ENCODE measurements around the gene CDK18. TPM values are rescaled to one million over a fixed set of nuclear protein-coding genes. Genes with fewer than 3 reads are reported as not detected.

CDK18 gene
- 0.21 and 0.47 TPM in 2 replicates for total RNA-seq

DNA sequence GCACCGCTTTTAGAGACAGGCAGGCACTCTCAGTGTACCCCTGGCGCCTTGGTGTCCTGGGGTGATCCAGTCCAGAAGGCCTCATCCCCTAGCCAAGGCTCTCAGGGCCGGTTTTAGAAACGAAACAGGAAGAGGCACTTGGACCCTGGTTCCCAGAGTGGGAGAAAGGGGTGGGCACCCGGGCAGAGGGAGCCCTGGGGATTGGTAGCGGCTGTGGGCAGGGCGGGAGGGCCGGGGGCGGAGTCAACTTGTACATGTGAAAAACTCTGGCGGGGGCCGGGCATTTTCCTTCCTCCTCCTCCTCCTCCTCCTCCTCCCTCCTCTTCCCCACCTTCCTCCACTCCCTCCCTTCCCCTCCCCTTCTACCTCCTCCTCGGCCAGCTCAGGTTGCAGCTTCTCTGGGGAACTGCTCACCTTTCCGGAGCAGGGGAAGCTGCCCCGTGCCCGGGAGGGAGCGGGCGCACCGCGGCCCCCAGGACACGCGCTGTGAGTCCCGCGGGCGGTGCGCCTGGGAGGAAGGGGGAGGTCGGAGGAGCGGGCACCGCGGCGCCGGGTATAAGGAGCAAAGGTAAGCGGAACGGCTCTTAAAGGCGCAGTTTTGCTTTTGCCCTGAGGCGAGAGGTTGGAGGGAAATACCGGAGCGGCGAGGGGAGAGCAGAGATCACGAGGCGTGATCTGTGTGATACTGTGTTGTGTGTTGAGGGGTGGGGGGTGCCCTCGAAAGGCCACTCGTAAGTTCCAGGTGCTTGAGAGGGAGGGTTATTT, at the start of gene CDK18:
Gene CDK18 (plus strand): TSS at position 359 of the 765 bp plus-strand sequence. CDS start 18,499 bp downstream, outside the sequence.
- Mint-ChIP-seq H3K9me3 (no peaks in the 10 kb centered on the region), H3K4me3 (peak within 1 kb of the TSS; percentile 65), H3K4me1 (ENCODE audit: low read depth) (peaks cover 6% of the 10 kb centered on the region), H3K27ac (no peak within 1 kb of the TSS), H3K27me3 (ENCODE audit: insufficient read depth) (peaks cover 27% of the 10 kb centered on the region), H3K36me3 (ENCODE audit: low read depth) (no peaks in the 10 kb centered on the region)
- DNase-seq (ENCODE audit: low spot score) = no peak
- intact Hi-C loops (cut with micrococcal nuclease) = no loop called here

DNA sequence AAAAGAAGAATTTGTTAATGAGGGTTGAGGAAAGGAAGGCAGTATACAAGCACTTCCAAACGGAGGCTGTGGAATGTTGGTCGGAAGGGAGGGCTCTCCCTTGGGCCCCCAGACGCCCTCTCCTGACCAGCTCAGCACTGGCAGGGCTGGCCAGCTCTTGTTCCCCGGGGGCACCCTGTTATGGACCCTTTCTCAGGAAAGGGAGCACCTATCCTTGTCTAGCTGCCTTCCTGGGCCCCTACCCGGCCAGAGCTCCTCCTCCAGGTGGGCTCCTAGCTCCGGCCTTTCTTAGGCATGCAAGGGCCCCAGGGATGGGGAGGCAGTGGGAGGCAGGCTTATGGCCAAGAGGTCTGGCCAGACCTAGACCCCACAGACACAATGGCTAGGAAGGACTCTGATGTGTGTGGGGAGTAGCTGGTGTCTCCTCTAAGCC, 49.5 kb upstream of the CDK18 start:
- no peaks in the 10 kb centered on the region for H3K9me3 Mint-ChIP-seq
- H3K27ac Mint-ChIP-seq = no peak overlapping the region
- H3K36me3 Mint-ChIP-seq (ENCODE audit: low read depth) = no peaks in the 10 kb centered on the region
- no peak for DNase-seq (ENCODE audit: low spot score)
- intact Hi-C loops (cut with micrococcal nuclease) = no loop called here
- peaks cover 74% of the 10 kb centered on the region for H3K27me3 Mint-ChIP-seq (ENCODE audit: insufficient read depth)
- H3K4me1 Mint-ChIP-seq (ENCODE audit: low read depth) = peaks cover 5% of the 10 kb centered on the region
- H3K4me3 Mint-ChIP-seq = no peak overlapping the region

DNA sequence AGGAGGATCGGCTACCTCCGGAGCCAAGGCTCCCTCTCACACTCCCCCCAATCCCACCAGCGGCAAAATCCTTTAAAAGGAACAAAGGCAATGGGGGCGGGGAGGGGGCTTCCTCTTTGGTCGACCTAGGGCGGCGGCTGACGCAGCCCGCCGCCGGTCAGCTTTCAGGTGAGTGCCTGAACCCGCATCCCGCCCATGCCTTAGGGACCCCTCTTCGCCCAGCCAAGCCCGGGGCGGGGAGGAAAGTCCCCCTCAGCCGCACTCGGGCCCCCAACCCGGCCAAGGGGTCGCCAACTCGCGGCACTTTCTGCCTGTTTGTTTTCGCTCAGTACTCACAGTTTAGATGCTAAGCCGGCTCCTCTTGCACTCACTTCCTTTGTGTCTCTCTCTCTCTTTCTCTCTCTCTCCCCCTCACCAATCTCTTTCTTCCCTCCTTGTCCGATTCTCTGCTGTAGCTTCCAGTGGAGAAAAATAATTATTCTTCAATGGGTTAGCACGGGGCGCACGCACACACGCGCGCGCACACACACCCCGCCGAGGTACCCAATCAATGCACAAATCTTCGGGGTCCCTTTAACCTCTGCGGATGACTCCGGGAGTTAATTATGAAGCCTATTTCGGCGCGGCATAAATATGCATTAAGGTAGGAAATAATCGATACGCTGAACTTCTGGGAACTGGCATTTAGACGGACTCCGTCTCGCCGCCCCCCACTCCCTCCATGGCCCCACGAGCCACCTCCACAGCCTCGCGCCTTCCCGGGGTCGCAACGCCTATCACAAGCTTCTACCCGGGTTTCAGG, 48.7 kb upstream of the CDK18 start, which contains the start of gene BLACAT1:
Gene BLACAT1 (minus strand): TSS at position 465 of the 802 bp plus-strand sequence.
- intact Hi-C loops (cut with micrococcal nuclease) = no loop called here

GRCh38 chr1:205456383-205456867, 48.0 kb upstream of the CDK18 start:
- H3K4me3 Mint-ChIP-seq = peak overlapping the region; percentile 53
- DNase-seq (ENCODE audit: low spot score) = no peak
- H3K27me3 Mint-ChIP-seq (ENCODE audit: insufficient read depth) = peaks cover 76% of the 10 kb centered on the region
- peaks cover 5% of the 10 kb centered on the region for H3K4me1 Mint-ChIP-seq (ENCODE audit: low read depth)
- no peaks in the 10 kb centered on the region for H3K9me3 Mint-ChIP-seq
- intact Hi-C loops (cut with micrococcal nuclease) = no loop called here
- no peak overlapping the region for H3K27ac Mint-ChIP-seq
- H3K36me3 Mint-ChIP-seq (ENCODE audit: low read depth) = no peaks in the 10 kb centered on the region

More for the DNA sequence above, 48.7 kb upstream of the CDK18 start, which contains the start of gene BLACAT1:
- Mint-ChIP-seq H3K27me3 (ENCODE audit: insufficient read depth) (peaks cover 76% of the 10 kb centered on the region), H3K36me3 (ENCODE audit: low read depth) (no peaks in the 10 kb centered on the region), H3K9me3 (no peaks in the 10 kb centered on the region), H3K4me1 (ENCODE audit: low read depth) (peaks cover 5% of the 10 kb centered on the region), H3K4me3 (peak within 1 kb of the TSS; percentile 53), H3K27ac (no peak within 1 kb of the TSS)
- DNase-seq (ENCODE audit: low spot score) = no peak

GRCh38 chr1:205456868-205457745, 47.4 kb upstream of the CDK18 start:
- Mint-ChIP-seq H3K36me3 (ENCODE audit: low read depth) (no peaks in the 10 kb centered on the region), H3K27me3 (ENCODE audit: insufficient read depth) (peaks cover 73% of the 10 kb centered on the region), H3K4me1 (ENCODE audit: low read depth) (peaks cover 5% of the 10 kb centered on the region), H3K4me3 (peak overlapping the region; percentile 29), H3K27ac (no peak overlapping the region), H3K9me3 (no peaks in the 10 kb centered on the region)
- no peak for DNase-seq (ENCODE audit: low spot score)
- intact Hi-C loops (cut with micrococcal nuclease) = no loop called here

DNA sequence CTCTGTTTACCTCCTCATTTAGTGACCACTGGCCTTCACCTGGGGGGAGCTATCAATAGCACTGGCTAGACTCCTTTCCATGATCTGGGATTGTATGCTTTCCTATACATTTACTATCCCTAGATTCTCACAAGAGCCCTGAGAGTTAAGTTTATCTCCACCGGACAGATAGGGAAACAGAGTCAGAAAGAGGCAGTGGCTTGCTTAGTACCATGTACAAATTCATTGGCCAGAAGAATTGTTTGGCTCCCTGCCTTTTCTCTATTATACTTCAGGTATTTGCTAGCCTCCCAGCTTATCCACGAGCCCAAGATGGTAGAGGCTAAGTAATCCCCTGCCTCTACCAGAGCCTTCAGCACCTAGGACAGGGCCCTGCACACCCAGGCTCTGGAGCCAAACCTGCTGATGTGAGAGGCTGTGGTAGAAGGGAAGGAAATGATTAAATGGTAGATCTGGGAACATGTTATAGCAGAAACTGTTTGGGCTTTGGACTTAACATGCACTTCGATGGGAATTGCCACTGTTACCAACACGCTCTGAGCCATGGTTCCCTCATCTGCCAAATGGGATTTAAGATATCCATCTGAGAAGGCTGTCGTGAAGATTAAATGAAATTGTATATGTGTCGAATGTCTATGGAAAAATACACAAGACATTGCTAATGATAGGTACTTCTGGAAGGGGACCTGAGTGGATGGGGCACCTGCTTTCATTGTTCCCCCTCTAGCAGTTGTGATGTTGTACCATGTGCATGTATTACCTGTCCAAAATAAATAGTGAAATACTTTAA, 45.5 kb upstream of the CDK18 start:
- Mint-ChIP-seq H3K4me1 (ENCODE audit: low read depth) (peaks cover 5% of the 10 kb centered on the region), H3K9me3 (no peaks in the 10 kb centered on the region), H3K27ac (no peak overlapping the region), H3K36me3 (ENCODE audit: low read depth) (no peaks in the 10 kb centered on the region), H3K27me3 (ENCODE audit: insufficient read depth) (peaks cover 59% of the 10 kb centered on the region), H3K4me3 (no peak overlapping the region)
- intact Hi-C loops (cut with micrococcal nuclease) = loop anchor here (1.0 to 2.0 kb wide), 2 partner anchors 14 to 26 kb away; no protein-coding TSS in a partner anchor
- DNase-seq (ENCODE audit: low spot score) = peak; percentile 29

DNA sequence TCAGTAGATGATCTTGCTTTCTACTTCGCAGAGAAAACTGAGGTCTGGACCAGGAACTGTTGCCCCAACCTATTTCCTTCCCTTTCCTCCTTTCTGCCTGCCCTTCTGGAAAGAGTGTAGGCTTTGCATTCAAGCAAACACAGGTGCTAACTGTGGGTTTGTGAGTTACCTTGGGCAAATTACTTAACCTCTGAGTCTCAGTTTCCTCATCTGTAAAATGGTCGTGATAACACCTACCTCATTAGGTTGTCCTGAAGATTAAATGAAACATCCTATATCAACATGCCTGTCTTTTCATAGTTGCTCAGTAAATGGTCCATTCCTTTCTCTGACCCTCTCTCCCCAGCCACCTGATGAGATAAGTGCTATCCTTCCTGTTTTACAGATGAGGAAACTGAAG, 39.1 kb upstream of the CDK18 start:
- Mint-ChIP-seq H3K27ac (no peak overlapping the region), H3K27me3 (ENCODE audit: insufficient read depth) (peaks cover 27% of the 10 kb centered on the region), H3K4me1 (ENCODE audit: low read depth) (no peaks in the 10 kb centered on the region), H3K4me3 (no peak overlapping the region), H3K36me3 (ENCODE audit: low read depth) (no peaks in the 10 kb centered on the region), H3K9me3 (no peaks in the 10 kb centered on the region)
- intact Hi-C loops (cut with micrococcal nuclease) = no loop called here
- no peak for DNase-seq (ENCODE audit: low spot score)

DNA sequence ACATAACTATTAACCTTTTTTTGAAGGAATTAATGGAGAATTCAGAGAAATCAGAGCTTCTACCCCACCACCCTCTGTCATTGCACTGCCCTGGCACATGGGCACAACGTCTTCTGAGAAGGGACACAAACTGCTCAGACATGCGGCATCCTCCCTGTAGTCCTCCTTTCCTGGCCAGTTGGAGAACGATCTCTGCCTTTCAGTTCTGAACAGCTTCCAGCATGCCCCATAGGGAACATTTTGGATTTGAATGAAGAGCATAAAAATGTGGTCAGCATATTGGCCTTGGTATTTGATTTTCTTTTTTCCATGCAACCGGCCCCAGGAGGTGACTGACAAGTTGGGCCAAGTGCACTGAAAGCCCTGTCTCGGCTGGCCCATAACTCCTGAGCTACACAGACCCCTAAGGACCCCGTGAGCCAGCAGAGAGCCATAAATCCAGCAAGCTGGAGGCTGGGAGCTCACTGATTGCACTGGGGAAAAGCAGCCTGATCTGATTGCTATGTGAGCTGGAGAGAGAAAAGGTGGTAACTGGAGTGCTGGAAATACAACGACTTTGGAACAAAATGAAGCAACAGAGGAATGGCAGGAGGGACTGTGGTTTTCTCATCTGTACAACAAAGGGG, 37.8 kb upstream of the CDK18 start:
- Mint-ChIP-seq H3K4me1 (ENCODE audit: low read depth) (no peaks in the 10 kb centered on the region), H3K4me3 (no peak overlapping the region), H3K27ac (no peak overlapping the region)

DNA sequence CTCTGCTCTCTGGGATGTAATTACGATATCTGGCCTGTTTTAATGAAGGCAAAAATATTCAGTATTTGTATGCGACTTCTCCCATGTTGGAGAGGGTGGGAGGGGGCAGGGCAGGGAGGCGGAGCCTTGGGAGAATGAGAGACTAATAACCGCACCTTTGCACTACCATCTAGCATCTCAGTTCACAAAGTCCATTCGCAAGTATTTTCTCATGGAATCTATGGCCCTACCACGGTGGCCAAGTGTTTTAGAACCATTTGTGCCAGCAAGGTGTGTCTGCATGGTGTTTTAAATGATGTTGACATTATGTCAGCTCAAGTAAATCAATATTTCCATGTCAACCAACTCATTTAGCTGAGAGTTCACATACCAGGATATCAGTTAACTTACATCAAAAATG, 34.3 kb upstream of the CDK18 start:
- Mint-ChIP-seq H3K9me3 (peaks cover 8% of the 10 kb centered on the region), H3K27me3 (ENCODE audit: insufficient read depth) (peaks cover 42% of the 10 kb centered on the region), H3K4me3 (no peak overlapping the region), H3K36me3 (ENCODE audit: low read depth) (peaks cover 3% of the 10 kb centered on the region), H3K27ac (no peak overlapping the region), H3K4me1 (ENCODE audit: low read depth) (no peaks in the 10 kb centered on the region)
- DNase-seq (ENCODE audit: low spot score) = no peak
- intact Hi-C loops (cut with micrococcal nuclease) = no loop called here

More for the DNA sequence above, 37.8 kb upstream of the CDK18 start:
- Mint-ChIP-seq H3K27me3 (ENCODE audit: insufficient read depth) (peaks cover 23% of the 10 kb centered on the region), H3K9me3 (no peaks in the 10 kb centered on the region), H3K36me3 (ENCODE audit: low read depth) (no peaks in the 10 kb centered on the region)
- intact Hi-C loops (cut with micrococcal nuclease) = no loop called here
- no peak for DNase-seq (ENCODE audit: low spot score)

GRCh38 chr1:205472737-205473441, 31.6 kb upstream of the CDK18 start:
- no peak overlapping the region for H3K27ac Mint-ChIP-seq
- intact Hi-C loops (cut with micrococcal nuclease) = loop anchor here (2.0 kb wide), 1 partner anchor 14 kb away; no protein-coding TSS in a partner anchor
- peaks cover 18% of the 10 kb centered on the region for H3K9me3 Mint-ChIP-seq
- no peaks in the 10 kb centered on the region for H3K4me1 Mint-ChIP-seq (ENCODE audit: low read depth)
- H3K4me3 Mint-ChIP-seq = no peak overlapping the region
- peaks cover 33% of the 10 kb centered on the region for H3K27me3 Mint-ChIP-seq (ENCODE audit: insufficient read depth)
- H3K36me3 Mint-ChIP-seq (ENCODE audit: low read depth) = peaks cover 3% of the 10 kb centered on the region
- no peak for DNase-seq (ENCODE audit: low spot score)

- no peak for DNase-seq (ENCODE audit: low spot score)
- H3K9me3 Mint-ChIP-seq = peaks cover 18% of the 10 kb centered on the region
- intact Hi-C loops (cut with micrococcal nuclease) = loop anchor here (2.0 kb wide), 1 partner anchor 15 kb away; no protein-coding TSS in a partner anchor
- H3K4me1 Mint-ChIP-seq (ENCODE audit: low read depth) = no peaks in the 10 kb centered on the region
- no peak overlapping the region for H3K4me3 Mint-ChIP-seq
- peaks cover 33% of the 10 kb centered on the region for H3K27me3 Mint-ChIP-seq (ENCODE audit: insufficient read depth)
- peaks cover 3% of the 10 kb centered on the region for H3K36me3 Mint-ChIP-seq (ENCODE audit: low read depth)
- H3K27ac Mint-ChIP-seq = no peak overlapping the region
Measured at GRCh38 chr1:205473475-205473874, 31.0 kb upstream of the CDK18 start.
